ENCODE data around the gene CDH22. TPM values are rescaled to one million over a fixed set of nuclear protein-coding genes. Genes with fewer than 3 reads are reported as not detected.

The CDH22 gene
- total and polyA plus RNA-seq, 12 donors = 0.19 to 2.9 (median 0.97) TPM; not detected in 4

- TF ChIP-seq CTCF (IDR thresholded peaks at IDR 0.05) (no peak), POLR2A (IDR thresholded peaks at IDR 0.05) (no peak)
- H3K4me1 ChIP-seq (replicated peaks in 1 of 2) = no peaks in the 10 kb centered on the region
- no peaks in the 10 kb centered on the region for H3K9me3 ChIP-seq (replicated peaks in 1 of 3)
- 50 to 73% (median 63%) methylated on average over 3 of the region's 3 CpGs for WGBS, 4 donors
- no peak overlapping the region for H3K4me3 ChIP-seq
- no peak overlapping the region for H3K27ac ChIP-seq
- intact Hi-C loops (cut with DNase I) = loop anchor here (5.0 to 10.0 kb wide), 3 partner anchors 41 to 158 kb away; partner anchors contain the start of gene SLC12A5 (in 1 of the 2)
- peaks cover 11% of the 10 kb centered on the region for H3K27me3 ChIP-seq
- no peaks in the 10 kb centered on the region for H3K36me3 ChIP-seq (replicated peaks in 1 of 2)
- DNase-seq = no peak
Observed at GRCh38 chr20:46172961-46173536, 135.2 kb downstream of the CDH22 start.

GRCh38 chr20:46172455-46172854, 135.8 kb downstream of the CDH22 start:
- Histone ChIP-seq H3K4me3 (no peak overlapping the region), H3K27ac (no peak overlapping the region), H3K36me3 (replicated peaks in 1 of 2) (no peaks in the 10 kb centered on the region), H3K27me3 (peaks cover 11% of the 10 kb centered on the region), H3K9me3 (replicated peaks in 1 of 3) (no peaks in the 10 kb centered on the region), H3K4me1 (replicated peaks in 1 of 2) (no peaks in the 10 kb centered on the region)
- no peak for TF ChIP-seq POLR2A (IDR thresholded peaks at IDR 0.05)
- TF ChIP-seq CTCF (IDR thresholded peaks at IDR 0.05) = no peak
- intact Hi-C loops (cut with DNase I) = loop anchor here (5.0 to 10.0 kb wide), 3 partner anchors 40 to 158 kb away; partner anchors contain the start of gene SLC12A5 (in 1 of the 2)
- WGBS, 4 donors = 59 to 65% (median 62%) methylated on average over 6 of the region's 6 CpGs
- no peak for DNase-seq

- H3K4me3 ChIP-seq = no peak overlapping the region
- 41 to 54% (median 49%) methylated on average over 5 of the region's 5 CpGs for WGBS, 4 donors
- TF ChIP-seq POLR2A (IDR thresholded peaks at IDR 0.05) (no peak), CTCF (IDR thresholded peaks at IDR 0.05) (no peak)
- H3K36me3 ChIP-seq (replicated peaks in 1 of 2) = no peaks in the 10 kb centered on the region
- no peaks in the 10 kb centered on the region for H3K4me1 ChIP-seq (replicated peaks in 1 of 2)
- H3K27ac ChIP-seq = no peak overlapping the region
- intact Hi-C loops (cut with DNase I) = loop anchor here (5.0 to 10.0 kb wide), 3 partner anchors 40 to 157 kb away; partner anchors contain the start of gene SLC12A5 (in 1 of the 2)
- H3K9me3 ChIP-seq (replicated peaks in 1 of 3) = no peaks in the 10 kb centered on the region
- peaks cover 11% of the 10 kb centered on the region for H3K27me3 ChIP-seq
- no peak for DNase-seq
Observed at GRCh38 chr20:46171909-46172308, 136.4 kb downstream of the CDH22 start.

GRCh38 chr20:46171476-46171875, 136.8 kb downstream of the CDH22 start:
- WGBS, 4 donors = 47 to 62% (median 58%) methylated on average over 2 of the region's 2 CpGs
- intact Hi-C loops (cut with DNase I) = loop anchor here (5.0 to 10.0 kb wide), 3 partner anchors 39 to 157 kb away; partner anchors contain the start of gene SLC12A5 (in 1 of the 2)

More at GRCh38 chr20:46171476-46171875, 136.8 kb downstream of the CDH22 start:
- Histone ChIP-seq H3K9me3 (replicated peaks in 1 of 3) (no peaks in the 10 kb centered on the region), H3K27ac (no peak overlapping the region), H3K36me3 (replicated peaks in 1 of 2) (no peaks in the 10 kb centered on the region), H3K4me1 (replicated peaks in 1 of 2) (no peaks in the 10 kb centered on the region), H3K4me3 (no peak overlapping the region), H3K27me3 (peaks cover 11% of the 10 kb centered on the region)
- no peak for DNase-seq
- TF ChIP-seq POLR2A (IDR thresholded peaks at IDR 0.05) (no peak), CTCF (IDR thresholded peaks at IDR 0.05) (no peak)

Data from adrenal gland (tissue), 12 donors.